A673 (cell line): ENCODE results near the gene CELSR3. TPM values are rescaled to one million over a fixed set of nuclear protein-coding genes. Genes with fewer than 3 reads are reported as not detected.

Experiments
- BruUV-seq: library from RNA; stranded (reverse); fragments of 400-500 nt; replicated peaks from 2 replicates; lab custom pipeline; 2021; lab: Mats Ljungman, UMichigan
- CTCF ChIA-PET: fragments of 300-600 bp; sonication (Branson Sonifier 250); formaldehyde crosslinking; loops from one replicate; lab custom pipeline; 2022; ENCODE audit warnings: antibody characterized with exemption; lab: Charles Lee
- POLR2A ChIA-PET: fragments of 300-600 bp; sonication (Branson Sonifier 250); formaldehyde crosslinking; loops from one replicate; lab custom pipeline; 2022; ENCODE audit warnings: antibody characterized with exemption; ENCODE audit not compliant: low non-redundant PET; lab: Charles Lee
- DNase-seq: peaks from one replicate; pipeline ENCODE4 v3.0.0-alpha.2; 2015; ENCODE audit warnings: low spot score
- H3K27ac ChIP-seq: fragments of 200-600 bp; sonication (generic); 2 replicates; pipeline ENCODE4 v1.5.1; 2016; ENCODE audit warnings: mixed run types, low read depth, mild to moderate bottlenecking, mixed read lengths, antibody characterized with exemption, low read length; ENCODE audit not compliant: poor library complexity, severe bottlenecking
- H3K27me3 ChIP-seq: fragments of 200-600 bp; sonication (generic); replicated peaks from 2 replicates; pipeline ENCODE4 v1.6.1; 2017; ENCODE audit warnings: mixed run types, low read depth, mild to moderate bottlenecking, mixed read lengths, antibody characterized with exemption, low read length; ENCODE audit not compliant: insufficient read depth, poor library complexity
- H3K36me3 ChIP-seq: fragments of 200-600 bp; sonication (generic); 2 replicates; pipeline ENCODE4 v1.6.1; 2016; ENCODE audit warnings: mixed run types, mild to moderate bottlenecking, mixed read lengths, antibody characterized with exemption, low read length; ENCODE audit not compliant: insufficient read depth, poor library complexity, severe bottlenecking
- H3K4me1 ChIP-seq: fragments of 200-600 bp; sonication (generic); 2 replicates; pipeline ENCODE4 v1.6.1; 2017; ENCODE audit warnings: mixed run types, mild to moderate bottlenecking, mixed read lengths, antibody characterized with exemption, low read length; ENCODE audit not compliant: insufficient read depth, poor library complexity, severe bottlenecking
- H3K4me3 ChIP-seq: fragments of 200-600 bp; sonication (generic); 2 replicates; pipeline ENCODE4 v1.5.1; 2016; ENCODE audit warnings: low read depth, mixed run types, mild to moderate bottlenecking, mixed read lengths, low read length; ENCODE audit not compliant: poor library complexity, severe bottlenecking
- H3K9me3 ChIP-seq: fragments of 200-600 bp; sonication (generic); 2 replicates; pipeline ENCODE4 v1.6.1; 2016; ENCODE audit warnings: mixed run types, low read depth, mild to moderate bottlenecking, mixed read lengths, antibody characterized with exemption, low read length; ENCODE audit not compliant: poor library complexity, severe bottlenecking
- EZH2 ChIP-seq: fragments of 200-600 bp; sonication (generic); IDR thresholded peaks from 2 replicates; pipeline ENCODE4 v1.6.1; 2017; ENCODE audit warnings: borderline replicate concordance, low read depth, mild to moderate bottlenecking, mixed read lengths, antibody characterized with exemption, low read length; ENCODE audit not compliant: poor library complexity, severe bottlenecking
- intact Hi-C: fragments of 100-400 bp; cut with micrococcal nuclease; formaldehyde crosslinking; loops from one replicate; pipeline ENCODE4 v1.10.0; 2022; ENCODE audit not compliant: unreplicated experiment
- total RNA-seq: library from RNA; stranded (reverse); gene quantifications from 2 replicates; pipeline ENCODE4 v1.2.3, GENCODE V29; 2021
- TF ChIP-seq, protein P1 (sequence below): fragments of 300-800, 200-600 bp; sonication (generic); conservative IDR thresholded peaks from 2 replicates; pipeline ENCODE4 v1.5.1; 2017; ENCODE audit warnings: low read depth, mild to moderate bottlenecking, antibody characterized with exemption, low read length, moderate library complexity, mixed read lengths

Gene CELSR3
- total RNA-seq, 1 experiment from 2014 or later, result 1.2 TPM

DNA sequence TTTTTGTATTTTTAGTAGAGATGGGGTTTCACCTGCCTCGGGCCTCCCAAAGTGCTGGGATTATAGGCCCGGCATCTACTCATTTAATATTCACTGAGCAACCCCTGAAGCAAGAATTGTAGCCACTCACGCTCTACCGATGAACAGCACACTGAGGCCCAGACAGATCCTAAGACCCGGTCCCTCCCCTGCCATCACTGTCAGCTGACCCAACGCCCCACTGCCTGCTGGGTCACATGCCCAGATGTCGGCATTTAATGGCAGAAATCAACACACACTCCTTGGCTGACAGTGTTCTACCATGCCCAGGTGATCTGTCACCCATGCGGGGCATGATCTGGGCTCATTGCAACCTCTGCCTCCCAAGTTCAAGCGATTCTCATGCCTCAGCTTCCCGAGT is 37.9 kb downstream of the CELSR3 start:
- BruUV-seq, result no TSS peak
- H3K36me3 ChIP-seq, result no peaks in the 10 kb centered on the region
- no peak overlapping the region for H3K4me3 ChIP-seq
- H3K27me3 ChIP-seq, result no peaks in the 10 kb centered on the region
- H3K27ac ChIP-seq, result no peak overlapping the region
- no peaks in the 10 kb centered on the region for H3K9me3 ChIP-seq
- no peaks in the 10 kb centered on the region for H3K4me1 ChIP-seq
- ChIA-PET POLR2A (no interaction called here), CTCF (no interaction called here)
- intact Hi-C loops, result no loop called here
- TF ChIP-seq, protein P1, sequence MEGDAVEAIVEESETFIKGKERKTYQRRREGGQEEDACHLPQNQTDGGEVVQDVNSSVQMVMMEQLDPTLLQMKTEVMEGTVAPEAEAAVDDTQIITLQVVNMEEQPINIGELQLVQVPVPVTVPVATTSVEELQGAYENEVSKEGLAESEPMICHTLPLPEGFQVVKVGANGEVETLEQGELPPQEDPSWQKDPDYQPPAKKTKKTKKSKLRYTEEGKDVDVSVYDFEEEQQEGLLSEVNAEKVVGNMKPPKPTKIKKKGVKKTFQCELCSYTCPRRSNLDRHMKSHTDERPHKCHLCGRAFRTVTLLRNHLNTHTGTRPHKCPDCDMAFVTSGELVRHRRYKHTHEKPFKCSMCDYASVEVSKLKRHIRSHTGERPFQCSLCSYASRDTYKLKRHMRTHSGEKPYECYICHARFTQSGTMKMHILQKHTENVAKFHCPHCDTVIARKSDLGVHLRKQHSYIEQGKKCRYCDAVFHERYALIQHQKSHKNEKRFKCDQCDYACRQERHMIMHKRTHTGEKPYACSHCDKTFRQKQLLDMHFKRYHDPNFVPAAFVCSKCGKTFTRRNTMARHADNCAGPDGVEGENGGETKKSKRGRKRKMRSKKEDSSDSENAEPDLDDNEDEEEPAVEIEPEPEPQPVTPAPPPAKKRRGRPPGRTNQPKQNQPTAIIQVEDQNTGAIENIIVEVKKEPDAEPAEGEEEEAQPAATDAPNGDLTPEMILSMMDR, result no peak
- no peak for TF ChIP-seq EZH2
- no peak for DNase-seq

GRCh38 chr3:48623851-48624547 is 38.7 kb downstream of the CELSR3 start:
- TF ChIP-seq, protein P1, result no peak
- TF ChIP-seq EZH2, result no peak
- H3K27ac ChIP-seq, result no peak overlapping the region
- no peaks in the 10 kb centered on the region for H3K9me3 ChIP-seq
- no peaks in the 10 kb centered on the region for H3K36me3 ChIP-seq
- ChIA-PET POLR2A (no interaction called here), CTCF (interaction anchor here (0.5 kb wide), 1 partner anchor 10 kb away, joined by 3 read pairs; no protein-coding TSS in a partner anchor)
- no peak overlapping the region for H3K4me3 ChIP-seq
- intact Hi-C loops, result no loop called here
- no peaks in the 10 kb centered on the region for H3K4me1 ChIP-seq
- DNase-seq, result no peak
- H3K27me3 ChIP-seq, result no peaks in the 10 kb centered on the region
- no TSS peak for BruUV-seq

DNA sequence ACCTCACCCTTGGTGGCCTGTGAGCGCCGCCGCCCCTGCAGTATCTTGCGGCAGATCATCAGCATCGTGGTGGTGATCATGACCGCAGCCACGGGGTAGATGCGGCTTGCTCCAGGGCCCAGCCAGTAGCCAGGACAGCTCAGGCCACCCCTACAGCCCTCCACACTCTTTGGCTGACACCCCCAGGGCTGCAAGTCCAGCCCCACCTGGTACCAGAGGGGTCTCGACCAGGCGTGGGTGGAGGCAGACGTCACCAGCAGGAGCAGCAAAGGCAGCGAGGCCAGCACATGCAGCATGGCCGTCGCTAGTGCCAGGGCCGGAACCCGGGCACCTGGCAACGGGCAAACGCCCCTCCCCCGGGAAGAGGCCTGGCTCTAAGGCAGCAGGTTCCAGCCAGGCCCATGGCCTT is 41.2 kb downstream of the CELSR3 start, which contains the start of gene TMEM89:
TMEM89 (minus strand) TSS at position 309 of the 409 bp plus-strand sequence; CDS start at position 296, 13 bp downstream.
- DNase-seq, result no peak
- TF ChIP-seq, protein P1, result no peak
- TF ChIP-seq EZH2, result no peak
- ChIA-PET POLR2A (no interaction called here), CTCF (no interaction called here)
- no peak within 1 kb of the TSS for H3K4me3 ChIP-seq
- H3K36me3 ChIP-seq, result no peaks in the 10 kb centered on the region
- H3K27ac ChIP-seq, result no peak within 1 kb of the TSS
- no TSS peak for BruUV-seq
- no peaks in the 10 kb centered on the region for H3K4me1 ChIP-seq
- intact Hi-C loops, result no loop called here
- no peaks in the 10 kb centered on the region for H3K9me3 ChIP-seq
- H3K27me3 ChIP-seq, result no peaks in the 10 kb centered on the region
